H1 (cell line): ENCODE results near the gene CACNG3. TPM values are rescaled to one million over a fixed set of nuclear protein-coding genes. Genes with fewer than 3 reads are reported as not detected.

Experiments used
- CTCF ChIA-PET: fragments of 300-600 bp; sonication (Branson Sonifier 250); formaldehyde crosslinking; loops from one replicate; lab custom pipeline; 2021; ENCODE audit not compliant: partially characterized antibody; lab: Charles Lee
- POLR2A ChIA-PET: fragments of 300-600 bp; sonication (Branson Sonifier 250); formaldehyde crosslinking; loops from one replicate; lab custom pipeline; 2021; ENCODE audit warnings: inconsistent platforms; ENCODE audit not compliant: partially characterized antibody; lab: Charles Lee
- DNase-seq, 2 experiments: peaks; one replicate each; pipeline versions ENCODE4 v3.0.0 to v3.0.0-alpha.2; 2010 to 2022; ENCODE audit warnings: low spot score in 2 of 2, low read depth in 1 of 2, mixed read lengths in 1 of 2
- FAIRE-seq: peaks from 2 replicates; lab custom pipeline; 2011; peaks lifted over from hg19 to GRCh38; lab: Jason Lieb, UNC
- H2AFZ ChIP-seq: 2 replicates; pipeline ENCODE4 v1.8.1; 2012; ENCODE audit warnings: low read length, inconsistent platforms
- H2AK5ac ChIP-seq: 2 replicates; pipeline ENCODE4 v1.6.1; 2013; ENCODE audit warnings: low read depth, low read length
- H2BK120ac ChIP-seq: replicated peaks from 2 replicates; pipeline ENCODE3; 2013; ENCODE audit warnings: low read depth, low read length, inconsistent platforms
- H2BK12ac ChIP-seq: 2 replicates; pipeline ENCODE4 v1.6.1; 2013; ENCODE audit warnings: low read depth, low read length
- H2BK15ac ChIP-seq: 2 replicates; pipeline ENCODE4 v1.6.1; 2013; ENCODE audit warnings: low read length
- H2BK20ac ChIP-seq: 2 replicates; pipeline ENCODE4 v1.6.1; 2013; ENCODE audit warnings: low read length
- H2BK5ac ChIP-seq: 2 replicates; pipeline ENCODE4 v1.6.1; 2013; ENCODE audit warnings: low read depth, low read length
- H3K14ac ChIP-seq: 2 replicates; pipeline ENCODE4 v1.6.1; 2013; ENCODE audit warnings: inconsistent platforms; ENCODE audit not compliant: insufficient read length
- H3K18ac ChIP-seq: 2 replicates; pipeline ENCODE4 v1.6.1; 2013; ENCODE audit warnings: low read length; ENCODE audit errors: extremely low read depth
- H3K23ac ChIP-seq: 2 replicates; pipeline ENCODE4 v1.6.1; 2013; ENCODE audit warnings: inconsistent platforms; ENCODE audit not compliant: insufficient read length
- H3K23me2 ChIP-seq: 2 replicates; pipeline ENCODE4 v1.6.1; 2013; ENCODE audit warnings: low read depth, low read length
- H3K27ac ChIP-seq: 2 replicates; pipeline ENCODE4 v1.6.1; 2011; ENCODE audit warnings: low read depth, low read length, inconsistent platforms
- H3K27me3 ChIP-seq, 4 experiments: replicated peaks in 1 of 4; 1 replicate in 1 of 4; 2 replicates in 3 of 4; pipeline versions ENCODE4 v1.6.1 to v1.8.1; 2011 to 2013; ENCODE audit warnings: low read length in 3 of 4, mild to moderate bottlenecking in 3 of 4, inconsistent platforms in 2 of 4, mixed read lengths in 2 of 4, moderate library complexity in 1 of 4; ENCODE audit not compliant: control insufficient read depth in 3 of 4, insufficient read depth in 3 of 4; ENCODE audit errors: extremely low read depth in 1 of 4
- H3K36me3 ChIP-seq, 4 experiments: 2 replicates each; pipeline versions ENCODE4 v1.6.1 to v1.8.1; 2011 to 2013; ENCODE audit warnings: mild to moderate bottlenecking in 4 of 4, low read length in 3 of 4, moderate library complexity in 2 of 4, control low read depth in 1 of 4, inconsistent platforms in 1 of 4; ENCODE audit not compliant: insufficient read depth in 4 of 4, control insufficient read depth in 2 of 4
- H3K4ac ChIP-seq: replicated peaks from 2 replicates; pipeline ENCODE3; 2013; ENCODE audit warnings: low read length, low read depth, mixed read lengths, inconsistent platforms; ENCODE audit not compliant: insufficient read length
- H3K4me1 ChIP-seq, 4 experiments: replicated peaks in 1 of 4; 1 replicate in 1 of 4; 2 replicates in 3 of 4; pipeline versions ENCODE4 v1.6.1 to v1.8.1; 2011 to 2013; ENCODE audit warnings: low read length in 3 of 4, inconsistent platforms in 2 of 4, mixed read lengths in 1 of 4; ENCODE audit not compliant: insufficient read depth in 4 of 4, control insufficient read depth in 3 of 4
- H3K4me2 ChIP-seq, 2 experiments: 2 replicates each; pipeline versions ENCODE4 v1.6.1 to v1.8.1; 2011 to 2013; ENCODE audit warnings: low read depth in 2 of 2, low read length in 2 of 2, control low read depth in 1 of 2, inconsistent platforms in 1 of 2, mild to moderate bottlenecking in 1 of 2; ENCODE audit not compliant: insufficient read depth in 1 of 2
- H3K4me3 ChIP-seq, 4 experiments: fragments of 200-600, 300-600 bp in 1 of 4; sonication (generic), shearing (Covaris generic), sonication (Bioruptor Twin) in 1 of 4; 2 replicates each; pipeline versions ENCODE4 v1.5.1 to v1.8.1; 2011 to 2016; ENCODE audit warnings: low read length in 4 of 4, low read depth in 3 of 4, control low read depth in 2 of 4, inconsistent platforms in 2 of 4, mild to moderate bottlenecking in 2 of 4, mixed read lengths in 1 of 4, moderate library complexity in 1 of 4; ENCODE audit not compliant: insufficient read depth in 2 of 4; ENCODE audit errors: extremely low read depth in 1 of 4
- H3K56ac ChIP-seq: replicated peaks from 2 replicates; pipeline ENCODE3; 2013; ENCODE audit warnings: low read depth, mild to moderate bottlenecking, mixed read lengths, low read length, inconsistent platforms; ENCODE audit not compliant: insufficient read length
- H3K79me1 ChIP-seq: 2 replicates; pipeline ENCODE4 v1.6.1; 2013; ENCODE audit warnings: low read depth, low read length, control low read depth
- H3K79me2 ChIP-seq, 2 experiments: 2 replicates each; pipeline versions ENCODE4 v1.6.1 to v1.8.1; 2012 to 2013; ENCODE audit warnings: low read length in 2 of 2, mild to moderate bottlenecking in 2 of 2, inconsistent platforms in 1 of 2; ENCODE audit not compliant: insufficient read depth in 2 of 2, control insufficient read depth in 1 of 2
- H3K9ac ChIP-seq, 4 experiments: replicated peaks in 1 of 4; 1 replicate in 1 of 4; 2 replicates in 3 of 4; pipeline versions ENCODE4 v1.6.1 to v1.8.1; 2011 to 2013; ENCODE audit warnings: low read depth in 3 of 4, low read length in 3 of 4, control low read depth in 2 of 4, mild to moderate bottlenecking in 2 of 4, moderate library complexity in 2 of 4, inconsistent platforms in 1 of 4; ENCODE audit errors: extremely low read depth in 1 of 4
- H3K9me3 ChIP-seq, 2 experiments: 2 replicates each; pipeline versions ENCODE4 v1.6.1 to v1.8.1; 2012 to 2013; ENCODE audit warnings: mild to moderate bottlenecking in 2 of 2, moderate library complexity in 2 of 2, control low read depth in 1 of 2, inconsistent platforms in 1 of 2, low read depth in 1 of 2, low read length in 1 of 2, mixed read lengths in 1 of 2; ENCODE audit not compliant: insufficient read depth in 2 of 2
- H4K20me1 ChIP-seq, 2 experiments: replicated peaks in 1 of 2; 2 replicates each; pipeline versions ENCODE3 to v1.8.1; 2011 to 2013; ENCODE audit warnings: inconsistent platforms in 2 of 2, low read length in 2 of 2, mild to moderate bottlenecking in 1 of 2; ENCODE audit not compliant: insufficient read depth in 2 of 2, control insufficient read depth in 1 of 2
- H4K5ac ChIP-seq: 2 replicates; pipeline ENCODE4 v1.6.1; 2013; ENCODE audit warnings: low read length, low read depth, mixed read lengths, inconsistent platforms; ENCODE audit not compliant: insufficient read length
- H4K8ac ChIP-seq: 2 replicates; pipeline ENCODE4 v1.8.0; 2013; ENCODE audit warnings: mild to moderate bottlenecking, moderate library complexity, low read length, inconsistent platforms; ENCODE audit not compliant: insufficient read depth; ENCODE audit errors: extremely low read depth
- H4K91ac ChIP-seq: replicated peaks from 2 replicates; pipeline ENCODE3; 2013; ENCODE audit warnings: low read length, mixed read lengths, inconsistent platforms; ENCODE audit not compliant: insufficient read length
- GABPA ChIP-seq: IDR thresholded peaks from 2 replicates; pipeline ENCODE4 v1.6.1; 2011; ENCODE audit warnings: mild to moderate bottlenecking, low read length, moderate library complexity, borderline replicate concordance; ENCODE audit not compliant: insufficient read depth
- TEAD4 ChIP-seq: IDR thresholded peaks from 2 replicates; pipeline ENCODE4 v1.6.1; 2012; ENCODE audit warnings: low read depth, low read length, inconsistent platforms, mixed read lengths
- WGBS, 2 experiments: shearing (Covaris generic) in 1 of 2; methylation state at CpG; one replicate each; pipeline versions ENCODE4 v1.1.6 to v1.1.7; 2013 to 2015; ENCODE audit warnings: low lambda C conversion rate in 2 of 2, mixed read lengths in 2 of 2, inconsistent platforms in 1 of 2, low coverage in 1 of 2, missing lambda C conversion rate in 1 of 2; ENCODE audit not compliant: insufficient replicate concordance in 2 of 2, insufficient coverage in 1 of 2, insufficient read length in 1 of 2; ENCODE audit errors: extremely low coverage in 1 of 2, missing lambda C conversion rate in 1 of 2; 5-methylcytosine and 5-hydroxymethylcytosine counted together
- polyA plus RNA-seq, 7 experiments: library from polyadenylated mRNA; depleted of rRNA in 3 of 7; stranded (reverse) in 5 of 7; unstranded in 2 of 7; fragments of >200 nt in 5 of 7; fragments of 200-250 nt in 2 of 7; gene quantifications; 1 replicate in 5 of 7; 2 replicates in 1 of 7; 4 replicates in 1 of 7; pipeline versions ENCODE4 v1.2.1 to v1.2.3, GENCODE V29; 2011 to 2013; ENCODE audit warnings: missing spikeins in 2 of 7, mixed read lengths in 2 of 7
- total RNA-seq: library from RNA; stranded (reverse); fragmentation: NEBNext Ultra II Directional; extraction: Animal tissue kit (Norgen Biotek cat#: 25700); gene quantifications from 2 replicates; pipeline ENCODE4 v1.2.1, GENCODE V29; 2021

The CACNG3 gene
- total and polyA plus RNA-seq, 2 of the 8 experiments (the other 6 are each of a cell fraction or from before 2014, with no cell fraction given), result 0.12 TPM; not detected in 1

- Histone ChIP-seq H3K4me2 (no peak overlapping the region), H2BK20ac (no peak overlapping the region), H3K9ac (no peak overlapping the region), H4K91ac (no peak overlapping the region), H3K14ac (no peak overlapping the region), H2AK5ac (no peak overlapping the region), H3K4me3 (no peak overlapping the region), H2BK120ac (no peak overlapping the region), H3K79me2 (no peaks in the 10 kb centered on the region), H4K5ac (no peak overlapping the region), H2BK15ac (0 out of 2 replicates have a peak overlapping the region, but pooled peaks have one; percentile 61), H4K8ac (no peak overlapping the region), H3K27ac (no peak overlapping the region), H3K56ac (no peak overlapping the region), H2BK12ac (peak overlapping the region; percentile 33; the same call in 1 of the 2 replicates), H3K27me3 (no peaks in the 10 kb centered on the region), H3K4me1 (no peaks in the 10 kb centered on the region; a peak in 1 of 7 replicates), H3K9me3 (no peaks in the 10 kb centered on the region), H2AFZ (no peak overlapping the region), H2BK5ac (no peak overlapping the region), H3K79me1 (no peaks in the 10 kb centered on the region), H3K23ac (no peak overlapping the region), H4K20me1 (no peaks in the 10 kb centered on the region), H3K4ac (no peak overlapping the region), H3K23me2 (no peaks in the 10 kb centered on the region), H3K18ac (no peak overlapping the region), H3K36me3 (no peaks in the 10 kb centered on the region)
- CTCF ChIA-PET, result no interaction called here
- no peak for TF ChIP-seq GABPA
- no peak for TF ChIP-seq TEAD4
- POLR2A ChIA-PET, result no interaction called here
- no peak for DNase-seq
- WGBS, 2 experiments, result 86% methylated on average over 7 of the region's 7 CpGs; no CpG with 5 or more reads in 1 of the 2 experiments
- no peak for FAIRE-seq
Measured at GRCh38 chr16:24357511-24357910, 101.4 kb downstream of the CACNG3 start.
